Fibroblast of villous mesenchyme (primary cell): ENCODE results near the gene NCKAP5. TPM values are rescaled to one million over a fixed set of nuclear protein-coding genes. Genes with fewer than 3 reads are reported as not detected.

Source experiments
- DNase-seq: peaks from one replicate; pipeline ENCODE4 v3.0.0-alpha.2; 2010; ENCODE audit warnings: low read depth
- H3K4me3 ChIP-seq: 2 replicates; pipeline ENCODE4 v1.5.1; 2011; ENCODE audit warnings: low read depth, mild to moderate bottlenecking, low read length
- CTCF ChIP-seq: IDR thresholded peaks from 2 replicates; pipeline ENCODE4 v1.5.1; 2012; ENCODE audit warnings: low read depth, mild to moderate bottlenecking, low read length; ENCODE audit not compliant: insufficient read depth
- total RNA-seq: library from RNA; depleted of rRNA; stranded (reverse); fragments of >200 nt; gene quantifications from 2 replicates; pipeline ENCODE4 v1.2.3, GENCODE V29; 2012

The NCKAP5 gene
- total RNA-seq, 1 donor: 47.9 TPM

GRCh38 chr2:132667706-132668105, 900.6 kb downstream of the NCKAP5 start:
- no peak for DNase-seq
- no peak for TF ChIP-seq CTCF
- no peak overlapping the region for H3K4me3 ChIP-seq

DNA sequence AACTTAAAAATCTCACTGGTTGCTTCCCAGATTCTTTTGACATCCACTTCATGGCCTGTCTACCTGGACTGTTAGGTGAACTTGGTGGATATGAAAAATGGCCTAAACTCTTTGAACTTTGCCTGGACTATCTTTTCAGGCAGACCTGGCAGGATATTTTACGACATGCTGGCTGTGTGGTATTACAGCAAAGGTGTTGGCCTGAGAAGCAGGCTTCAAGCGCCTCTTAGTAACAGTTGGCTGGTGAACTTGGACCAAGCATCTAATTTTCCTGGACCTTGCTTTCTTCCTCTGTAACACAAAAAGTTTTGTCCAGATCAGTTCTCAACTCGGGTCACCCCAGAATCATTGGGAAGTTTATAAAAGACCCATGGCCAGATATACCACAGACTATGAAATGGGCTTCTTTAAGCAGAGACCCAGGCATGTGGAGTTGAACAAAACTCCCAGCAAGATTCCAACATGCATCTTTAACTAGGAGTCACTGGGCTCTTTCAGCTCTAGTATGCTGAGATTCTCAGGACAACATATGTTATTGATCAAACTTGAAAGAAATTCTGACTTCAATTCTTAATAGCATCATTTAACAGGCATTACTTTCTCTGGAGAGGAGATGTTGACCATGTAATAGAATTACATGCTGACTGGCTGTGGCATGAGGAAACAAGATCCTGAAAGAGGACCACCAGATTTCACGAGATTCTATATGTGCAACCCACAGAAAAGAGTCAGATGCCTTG, 902.7 kb downstream of the NCKAP5 start:
- H3K4me3 ChIP-seq: no peak overlapping the region
- TF ChIP-seq CTCF: no peak
- DNase-seq: no peak

DNA sequence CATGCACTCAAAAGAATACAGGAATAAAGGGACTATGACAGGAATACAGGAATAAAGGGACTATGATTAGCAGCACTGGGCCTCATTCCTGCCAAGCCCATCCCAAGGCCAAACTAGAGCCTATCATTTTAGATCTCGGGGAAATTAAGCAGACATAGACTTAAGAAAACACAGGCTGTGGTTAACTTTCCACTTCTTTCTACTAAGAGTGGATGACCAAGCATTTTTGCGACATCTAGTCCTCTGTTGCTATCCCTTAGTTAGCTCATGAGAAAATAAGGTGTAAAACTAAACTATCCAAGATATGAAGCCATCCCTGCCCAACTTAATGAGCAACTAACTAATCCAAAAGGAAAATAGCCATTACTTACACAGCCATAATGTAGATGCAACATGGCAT, 904.2 kb downstream of the NCKAP5 start:
- no peak for TF ChIP-seq CTCF
- no peak for DNase-seq
- no peak overlapping the region for H3K4me3 ChIP-seq

DNA sequence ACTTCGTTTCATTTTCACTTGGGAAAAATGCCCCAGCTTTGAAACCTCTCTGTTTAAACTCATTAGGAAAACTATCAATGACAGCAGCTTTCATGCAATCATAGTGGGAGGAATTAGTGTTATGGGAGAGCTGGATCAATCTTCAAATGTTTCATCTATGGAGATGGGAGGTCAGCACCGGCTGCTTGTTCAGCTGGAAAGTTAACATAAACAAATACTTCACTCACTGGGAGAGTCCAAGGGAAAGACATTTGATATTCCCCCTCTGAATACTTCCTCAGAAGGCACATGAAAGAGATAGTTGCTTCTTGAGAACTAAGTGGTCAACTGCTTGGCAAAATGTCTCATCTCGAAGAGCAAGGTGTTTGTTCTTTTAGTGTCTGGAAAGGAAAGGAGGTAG, 905.5 kb downstream of the NCKAP5 start:
- TF ChIP-seq CTCF: no peak
- DNase-seq: peak; percentile 63
- H3K4me3 ChIP-seq: no peak overlapping the region

DNA sequence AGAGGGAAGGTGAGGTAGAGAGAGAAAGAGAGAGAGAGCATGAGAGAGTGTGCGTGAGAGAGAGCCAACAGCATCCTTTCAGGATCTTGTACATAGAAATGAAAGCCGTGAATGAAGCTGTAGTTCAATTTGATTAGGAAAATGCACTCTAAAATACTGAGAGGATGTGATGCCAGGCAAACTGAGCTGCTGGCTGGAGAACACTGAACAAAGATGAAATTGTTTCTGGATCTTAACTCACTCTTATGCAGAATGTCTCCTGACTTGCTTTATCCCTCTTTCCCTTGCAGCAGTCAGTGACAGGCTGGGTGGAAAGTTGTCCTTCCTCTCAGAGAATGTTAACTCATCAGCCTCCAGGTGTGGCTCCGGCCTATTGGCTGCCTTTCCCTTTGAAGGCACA, 908.9 kb downstream of the NCKAP5 start:
- no peak overlapping the region for H3K4me3 ChIP-seq
- DNase-seq: no peak
- no peak for TF ChIP-seq CTCF

DNA sequence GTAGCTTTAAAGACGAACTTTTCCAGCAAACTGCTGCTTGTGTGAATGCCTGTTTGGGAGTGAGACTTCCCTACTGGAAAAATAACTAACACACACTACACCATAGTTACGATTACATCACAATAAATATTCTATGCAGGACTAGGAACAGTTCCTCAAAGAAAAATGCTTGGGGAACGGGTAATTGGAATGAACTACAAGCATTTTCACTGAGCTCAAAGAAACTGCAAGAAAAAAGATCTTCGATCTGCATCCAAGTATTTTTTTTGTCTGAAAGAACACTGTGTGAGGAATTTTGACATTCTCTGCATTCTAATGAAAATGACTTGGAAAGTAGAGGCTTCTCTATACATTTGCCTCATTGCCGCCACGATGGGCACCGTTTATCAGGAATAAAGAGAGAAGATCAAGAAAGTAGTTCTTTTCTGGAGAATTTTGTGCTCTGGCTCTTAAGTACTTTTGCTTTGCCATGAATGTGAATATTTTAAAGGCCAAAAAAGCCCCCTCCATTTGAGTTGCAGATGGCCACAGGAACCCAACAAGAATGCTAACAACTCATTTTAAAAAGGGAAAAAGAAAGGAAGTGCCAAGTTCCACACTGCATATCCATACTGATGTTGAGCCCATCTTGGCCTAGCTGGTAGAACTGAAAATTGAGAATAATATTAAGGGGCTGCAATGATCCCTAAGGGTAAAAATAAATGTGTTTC, 911.8 kb downstream of the NCKAP5 start:
- no peak for DNase-seq
- TF ChIP-seq CTCF: no peak
- H3K4me3 ChIP-seq: no peak overlapping the region
